ENCODE measurements around the gene MIA3. TPM values are rescaled to one million over a fixed set of nuclear protein-coding genes. Genes with fewer than 3 reads are reported as not detected.

MIA3 gene
- total and polyA plus RNA-seq, 9 of the 15 experiments (the other 6 are each of a cell fraction or from before 2014, with no cell fraction given): 21.6 to 89.4 (median 40.8) TPM

DNA sequence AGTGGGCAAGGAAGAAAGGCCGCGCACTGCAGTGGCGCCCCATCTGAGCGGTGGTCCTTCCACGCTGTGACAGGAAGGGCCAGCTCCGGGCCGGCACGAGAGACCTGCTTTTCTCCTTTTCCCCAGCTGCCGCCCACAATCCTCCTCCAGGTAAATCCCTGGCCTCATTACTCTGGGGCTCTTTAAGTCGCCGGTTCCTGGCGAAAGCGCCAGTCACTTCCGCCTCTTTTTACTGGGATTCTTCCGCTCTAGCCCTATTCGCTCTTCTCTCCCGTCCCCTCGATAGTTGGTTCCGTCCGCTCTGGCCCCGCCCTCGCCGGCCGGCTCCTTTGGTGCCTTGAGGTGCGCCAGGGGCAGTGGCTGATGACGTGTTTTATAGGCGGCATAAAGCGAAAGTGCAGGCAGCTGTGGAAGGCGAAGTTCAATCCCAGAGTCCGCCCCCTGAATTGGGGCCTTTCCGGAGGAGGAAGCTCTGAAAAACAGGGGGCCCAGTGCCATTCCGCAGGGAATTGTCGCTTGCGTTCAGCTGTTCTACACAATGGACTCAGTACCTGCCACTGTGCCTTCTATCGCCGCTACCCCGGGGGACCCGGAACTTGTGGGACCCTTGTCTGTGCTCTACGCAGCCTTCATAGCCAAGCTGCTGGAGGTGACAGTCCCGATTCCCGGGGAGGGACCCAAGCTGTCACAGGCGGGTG lies 26.2 kb downstream of the MIA3 start (continued):
- TF ChIP-seq, protein P1, sequence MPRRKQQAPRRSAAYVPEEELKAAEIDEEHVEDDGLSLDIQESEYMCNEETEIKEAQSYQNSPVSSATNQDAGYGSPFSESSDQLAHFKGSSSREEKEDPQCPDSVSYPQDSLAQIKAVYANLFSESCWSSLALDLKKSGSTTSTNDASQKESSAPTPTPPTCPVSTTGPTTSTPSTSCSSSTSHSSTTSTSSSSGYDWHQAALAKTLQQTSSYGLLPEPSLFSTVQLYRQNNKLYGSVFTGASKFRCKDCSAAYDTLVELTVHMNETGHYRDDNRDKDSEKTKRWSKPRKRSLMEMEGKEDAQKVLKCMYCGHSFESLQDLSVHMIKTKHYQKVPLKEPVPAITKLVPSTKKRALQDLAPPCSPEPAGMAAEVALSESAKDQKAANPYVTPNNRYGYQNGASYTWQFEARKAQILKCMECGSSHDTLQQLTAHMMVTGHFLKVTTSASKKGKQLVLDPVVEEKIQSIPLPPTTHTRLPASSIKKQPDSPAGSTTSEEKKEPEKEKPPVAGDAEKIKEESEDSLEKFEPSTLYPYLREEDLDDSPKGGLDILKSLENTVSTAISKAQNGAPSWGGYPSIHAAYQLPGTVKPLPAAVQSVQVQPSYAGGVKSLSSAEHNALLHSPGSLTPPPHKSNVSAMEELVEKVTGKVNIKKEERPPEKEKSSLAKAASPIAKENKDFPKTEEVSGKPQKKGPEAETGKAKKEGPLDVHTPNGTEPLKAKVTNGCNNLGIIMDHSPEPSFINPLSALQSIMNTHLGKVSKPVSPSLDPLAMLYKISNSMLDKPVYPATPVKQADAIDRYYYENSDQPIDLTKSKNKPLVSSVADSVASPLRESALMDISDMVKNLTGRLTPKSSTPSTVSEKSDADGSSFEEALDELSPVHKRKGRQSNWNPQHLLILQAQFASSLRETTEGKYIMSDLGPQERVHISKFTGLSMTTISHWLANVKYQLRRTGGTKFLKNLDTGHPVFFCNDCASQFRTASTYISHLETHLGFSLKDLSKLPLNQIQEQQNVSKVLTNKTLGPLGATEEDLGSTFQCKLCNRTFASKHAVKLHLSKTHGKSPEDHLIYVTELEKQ (CRISPR knock-in tag; IDR thresholded peaks at IDR 0.05): no peak
- TF ChIP-seq POLR2AphosphoS5 (IDR thresholded peaks at IDR 0.05; ENCODE audit: control insufficient read depth, insufficient read depth, low read depth, low read length): peak; percentile 96
- TF ChIP-seq PPARD (CRISPR knock-in tag; IDR thresholded peaks at IDR 0.05): no peak
- TF ChIP-seq, protein P2, sequence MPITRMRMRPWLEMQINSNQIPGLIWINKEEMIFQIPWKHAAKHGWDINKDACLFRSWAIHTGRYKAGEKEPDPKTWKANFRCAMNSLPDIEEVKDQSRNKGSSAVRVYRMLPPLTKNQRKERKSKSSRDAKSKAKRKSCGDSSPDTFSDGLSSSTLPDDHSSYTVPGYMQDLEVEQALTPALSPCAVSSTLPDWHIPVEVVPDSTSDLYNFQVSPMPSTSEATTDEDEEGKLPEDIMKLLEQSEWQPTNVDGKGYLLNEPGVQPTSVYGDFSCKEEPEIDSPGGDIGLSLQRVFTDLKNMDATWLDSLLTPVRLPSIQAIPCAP (CRISPR knock-in tag; IDR thresholded peaks at IDR 0.05; ENCODE audit: borderline replicate concordance): peak; percentile 76; the same call in 1 of the 2 replicates
- TF ChIP-seq MTA1 (IDR thresholded peaks at IDR 0.05; ENCODE audit: borderline replicate concordance): peak; percentile 99
- TF ChIP-seq, protein P3, sequence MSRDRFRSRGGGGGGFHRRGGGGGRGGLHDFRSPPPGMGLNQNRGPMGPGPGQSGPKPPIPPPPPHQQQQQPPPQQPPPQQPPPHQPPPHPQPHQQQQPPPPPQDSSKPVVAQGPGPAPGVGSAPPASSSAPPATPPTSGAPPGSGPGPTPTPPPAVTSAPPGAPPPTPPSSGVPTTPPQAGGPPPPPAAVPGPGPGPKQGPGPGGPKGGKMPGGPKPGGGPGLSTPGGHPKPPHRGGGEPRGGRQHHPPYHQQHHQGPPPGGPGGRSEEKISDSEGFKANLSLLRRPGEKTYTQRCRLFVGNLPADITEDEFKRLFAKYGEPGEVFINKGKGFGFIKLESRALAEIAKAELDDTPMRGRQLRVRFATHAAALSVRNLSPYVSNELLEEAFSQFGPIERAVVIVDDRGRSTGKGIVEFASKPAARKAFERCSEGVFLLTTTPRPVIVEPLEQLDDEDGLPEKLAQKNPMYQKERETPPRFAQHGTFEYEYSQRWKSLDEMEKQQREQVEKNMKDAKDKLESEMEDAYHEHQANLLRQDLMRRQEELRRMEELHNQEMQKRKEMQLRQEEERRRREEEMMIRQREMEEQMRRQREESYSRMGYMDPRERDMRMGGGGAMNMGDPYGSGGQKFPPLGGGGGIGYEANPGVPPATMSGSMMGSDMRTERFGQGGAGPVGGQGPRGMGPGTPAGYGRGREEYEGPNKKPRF (IDR thresholded peaks at IDR 0.05; ENCODE audit: low read depth, low read length): no peak
- TF ChIP-seq ZFPM2 (CRISPR knock-in tag; IDR thresholded peaks at IDR 0.05): no peak
- TF ChIP-seq ZNF316 (IDR thresholded peaks at IDR 0.05): peak; percentile 55
- TF ChIP-seq GTF2E2 (tag; IDR thresholded peaks at IDR 0.05): peak; percentile 88
- TF ChIP-seq TCF7L2 (IDR thresholded peaks at IDR 0.05; ENCODE audit: low read depth, low read length): peak; percentile 95
- no peak for TF ChIP-seq PCBP1 (IDR thresholded peaks at IDR 0.05; ENCODE audit: low read depth, low read length, poor library complexity, severe bottlenecking)
- TF ChIP-seq, protein P4, sequence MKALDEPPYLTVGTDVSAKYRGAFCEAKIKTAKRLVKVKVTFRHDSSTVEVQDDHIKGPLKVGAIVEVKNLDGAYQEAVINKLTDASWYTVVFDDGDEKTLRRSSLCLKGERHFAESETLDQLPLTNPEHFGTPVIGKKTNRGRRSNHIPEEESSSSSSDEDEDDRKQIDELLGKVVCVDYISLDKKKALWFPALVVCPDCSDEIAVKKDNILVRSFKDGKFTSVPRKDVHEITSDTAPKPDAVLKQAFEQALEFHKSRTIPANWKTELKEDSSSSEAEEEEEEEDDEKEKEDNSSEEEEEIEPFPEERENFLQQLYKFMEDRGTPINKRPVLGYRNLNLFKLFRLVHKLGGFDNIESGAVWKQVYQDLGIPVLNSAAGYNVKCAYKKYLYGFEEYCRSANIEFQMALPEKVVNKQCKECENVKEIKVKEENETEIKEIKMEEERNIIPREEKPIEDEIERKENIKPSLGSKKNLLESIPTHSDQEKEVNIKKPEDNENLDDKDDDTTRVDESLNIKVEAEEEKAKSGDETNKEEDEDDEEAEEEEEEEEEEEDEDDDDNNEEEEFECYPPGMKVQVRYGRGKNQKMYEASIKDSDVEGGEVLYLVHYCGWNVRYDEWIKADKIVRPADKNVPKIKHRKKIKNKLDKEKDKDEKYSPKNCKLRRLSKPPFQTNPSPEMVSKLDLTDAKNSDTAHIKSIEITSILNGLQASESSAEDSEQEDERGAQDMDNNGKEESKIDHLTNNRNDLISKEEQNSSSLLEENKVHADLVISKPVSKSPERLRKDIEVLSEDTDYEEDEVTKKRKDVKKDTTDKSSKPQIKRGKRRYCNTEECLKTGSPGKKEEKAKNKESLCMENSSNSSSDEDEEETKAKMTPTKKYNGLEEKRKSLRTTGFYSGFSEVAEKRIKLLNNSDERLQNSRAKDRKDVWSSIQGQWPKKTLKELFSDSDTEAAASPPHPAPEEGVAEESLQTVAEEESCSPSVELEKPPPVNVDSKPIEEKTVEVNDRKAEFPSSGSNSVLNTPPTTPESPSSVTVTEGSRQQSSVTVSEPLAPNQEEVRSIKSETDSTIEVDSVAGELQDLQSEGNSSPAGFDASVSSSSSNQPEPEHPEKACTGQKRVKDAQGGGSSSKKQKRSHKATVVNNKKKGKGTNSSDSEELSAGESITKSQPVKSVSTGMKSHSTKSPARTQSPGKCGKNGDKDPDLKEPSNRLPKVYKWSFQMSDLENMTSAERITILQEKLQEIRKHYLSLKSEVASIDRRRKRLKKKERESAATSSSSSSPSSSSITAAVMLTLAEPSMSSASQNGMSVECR (CRISPR knock-in tag; IDR thresholded peaks at IDR 0.05): peak; percentile 93
- TF ChIP-seq SMC3 (conservative IDR thresholded peaks at IDR 0.05; ENCODE audit: insufficient read depth, low read depth, low read length): no peak
- no peak for TF ChIP-seq ZNF239 (CRISPR knock-in tag; IDR thresholded peaks at IDR 0.05)
- TF ChIP-seq NR3C1 (CRISPR knock-in tag; IDR thresholded peaks at IDR 0.05): no peak
- peak; percentile 93 for TF ChIP-seq RBFOX2 (IDR thresholded peaks at IDR 0.05; ENCODE audit: low read depth, low read length)
- peak; percentile 72; the same call in 1 of the 2 replicates for TF ChIP-seq ZNF263 (CRISPR knock-in tag; IDR thresholded peaks at IDR 0.05; ENCODE audit: borderline replicate concordance)
